HG03159 (cell line): ENCODE data around the gene PODXL.
"Not testable (repeated sequence)": the region's sequence is repeated elsewhere in the genome, so short reads cannot be mapped to it uniquely, and the experiment has no call there.

ENCODE experiments used
- ATAC-seq: cut with Tn5 transposase; IDR thresholded peaks from one replicate; pipeline ENCODE4 v1.9.1; 2021; ENCODE audit warnings: mild to moderate bottlenecking, moderate library complexity; ENCODE audit not compliant: unreplicated experiment

PODXL gene

DNA sequence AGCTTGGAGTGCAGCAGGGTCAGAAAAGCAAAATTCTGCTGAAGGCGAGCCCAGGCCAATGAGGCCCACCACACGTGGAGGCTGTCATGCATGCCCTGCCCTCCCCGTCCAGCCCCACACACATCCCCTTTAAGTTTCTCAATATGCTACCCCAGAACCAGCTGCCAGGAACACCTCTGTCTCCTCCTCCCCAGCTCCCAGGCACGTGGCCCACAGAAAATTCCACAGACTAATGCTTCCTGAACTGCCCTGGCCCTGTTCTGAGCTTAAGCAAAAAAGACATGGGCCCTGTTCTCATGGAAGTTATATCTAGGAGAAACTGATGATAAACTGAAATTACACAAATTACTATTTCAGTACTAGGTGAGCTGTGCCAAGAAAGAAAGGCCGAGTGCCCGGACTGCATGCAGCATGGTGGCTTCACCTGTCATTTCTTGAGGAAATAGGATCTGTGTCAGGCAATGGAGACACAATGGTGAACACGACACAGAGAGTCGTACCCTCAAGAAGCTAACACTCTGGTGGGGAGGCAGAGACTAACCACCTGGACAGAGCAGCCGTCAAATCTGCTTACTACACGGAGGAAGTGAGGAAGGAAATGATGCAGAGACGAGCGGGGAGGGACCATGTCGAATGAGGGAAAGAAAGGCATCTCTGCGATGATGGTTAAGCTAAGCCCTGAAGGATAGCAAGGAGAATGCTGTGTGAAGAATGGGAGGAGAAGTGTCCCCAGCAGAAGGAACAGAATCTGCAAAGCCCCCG is 44.5 kb downstream of the PODXL start:
- no peak for ATAC-seq

- no peak for ATAC-seq
These were observed 45.4 kb downstream of the PODXL start for GRCh38 chr7:131511071-131511470.

DNA sequence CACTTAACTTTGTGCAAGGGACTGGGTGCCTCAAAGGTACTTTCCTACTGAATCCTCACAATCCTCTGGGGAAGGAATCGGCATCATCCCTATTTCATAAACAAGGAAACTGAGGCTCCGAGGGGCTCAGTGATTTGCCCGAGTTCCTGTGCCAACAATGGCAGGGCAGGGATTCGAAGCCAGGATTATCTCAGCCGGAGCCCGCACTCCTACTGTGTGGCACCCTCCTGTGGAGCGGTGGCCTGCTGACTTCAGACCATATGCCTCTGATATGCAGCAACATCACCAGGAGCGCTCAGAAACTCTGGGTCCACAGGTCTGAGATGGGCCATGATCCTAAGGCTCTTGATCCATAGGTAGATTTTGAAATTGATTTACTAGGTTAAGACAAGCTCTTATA is 46.6 kb downstream of the PODXL start:
- ATAC-seq = no peak

GRCh38 chr7:131508754-131509486 is 47.5 kb downstream of the PODXL start:
- no peak for ATAC-seq

DNA sequence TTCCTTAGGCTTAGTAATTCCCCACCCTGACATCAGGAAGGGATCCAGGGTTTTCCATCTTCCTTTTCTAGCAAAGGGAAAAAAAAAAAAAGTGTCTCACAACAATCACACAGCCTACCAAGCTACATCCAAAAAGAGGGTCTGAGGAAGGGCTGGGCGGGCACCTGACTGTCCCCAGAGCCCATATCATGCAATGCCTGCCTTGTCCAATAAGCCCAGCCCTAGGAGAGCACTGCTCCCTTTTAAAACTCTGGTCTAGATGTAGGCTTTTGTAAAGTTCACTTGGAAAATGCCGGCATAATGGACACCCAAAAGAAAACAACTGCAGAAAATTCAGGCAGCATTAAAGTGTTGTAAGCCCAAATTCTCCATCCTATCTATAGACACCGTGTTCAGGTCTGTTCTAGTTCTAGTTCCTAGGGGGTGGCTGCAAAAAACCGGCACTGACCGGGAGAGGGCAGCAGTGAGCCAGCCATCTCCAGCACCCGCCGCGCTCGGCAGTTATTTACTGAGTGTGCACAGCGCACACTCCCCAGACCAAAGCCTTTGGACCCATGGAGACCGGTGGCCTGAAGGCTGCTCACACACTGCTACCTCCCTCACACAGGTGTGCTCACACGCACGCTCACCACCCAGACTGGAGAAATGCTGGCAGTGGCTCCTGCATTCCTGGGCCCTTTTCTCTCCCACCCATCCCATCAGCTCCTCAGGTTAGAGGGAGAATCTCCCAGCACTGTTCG is 48.7 kb downstream of the PODXL start:
- ATAC-seq = peak; percentile 72

DNA sequence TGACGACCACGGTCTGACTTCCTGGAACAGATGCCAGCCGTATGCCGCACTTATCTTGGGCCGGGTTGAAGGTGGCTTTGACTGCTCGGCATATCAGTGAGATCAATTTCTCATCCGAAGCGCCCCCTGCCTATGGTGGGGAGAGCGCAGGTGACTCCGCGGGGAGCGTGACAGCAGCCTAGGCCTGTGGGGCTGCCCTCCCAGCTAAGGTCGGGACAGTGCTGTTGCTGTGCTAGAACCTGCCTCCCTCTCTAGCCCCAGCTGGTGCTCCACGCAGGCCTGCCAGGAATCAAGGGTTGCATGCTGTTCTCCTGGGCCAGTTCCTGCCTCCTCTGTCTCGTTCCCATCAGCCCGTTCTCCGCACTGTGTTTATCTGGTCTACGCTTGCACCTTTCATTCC is 49.8 kb downstream of the PODXL start:
- no peak for ATAC-seq

- ATAC-seq = no peak
These were observed 50.5 kb downstream of the PODXL start for GRCh38 chr7:131505636-131506557.

GRCh38 chr7:131505037-131505620 is 51.3 kb downstream of the PODXL start:
- not testable (repeated sequence) for ATAC-seq

DNA sequence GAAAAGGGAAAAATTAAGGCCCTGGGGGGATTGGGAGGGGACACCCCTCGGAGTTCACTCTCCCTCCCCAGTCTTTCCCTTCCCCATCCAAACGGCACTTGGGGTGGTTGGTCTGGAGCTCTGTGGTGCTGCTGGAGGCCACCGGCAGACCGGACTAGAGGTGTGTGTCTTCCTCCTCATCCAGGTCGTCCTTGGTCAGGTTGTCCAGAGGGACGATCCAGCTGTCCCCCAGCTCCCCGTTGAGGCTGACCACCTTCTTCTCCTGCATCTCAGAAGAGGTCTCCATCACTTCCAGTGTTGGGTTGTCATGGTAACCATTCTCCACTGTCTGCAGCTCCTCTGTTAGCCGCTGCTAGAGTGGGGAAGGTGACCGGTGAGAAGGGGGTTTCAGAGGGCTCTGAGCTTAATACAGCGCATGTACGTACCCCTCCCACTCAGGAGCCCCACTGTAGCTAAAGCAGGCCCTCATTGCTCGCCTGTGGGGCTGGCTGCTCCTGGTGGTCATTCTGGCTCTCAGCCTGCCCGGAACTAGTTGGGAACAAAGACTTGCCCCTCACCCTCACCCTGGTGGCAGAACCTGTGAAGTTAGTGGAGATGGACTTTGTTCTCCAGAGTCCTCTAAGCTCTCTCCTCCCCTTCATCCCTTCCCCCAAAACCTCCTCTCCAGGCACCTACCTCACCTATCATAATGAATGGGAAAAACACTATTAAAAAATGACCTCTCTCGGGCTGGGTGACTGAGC is 52.1 kb downstream of the PODXL start:
- ATAC-seq = no peak

DNA sequence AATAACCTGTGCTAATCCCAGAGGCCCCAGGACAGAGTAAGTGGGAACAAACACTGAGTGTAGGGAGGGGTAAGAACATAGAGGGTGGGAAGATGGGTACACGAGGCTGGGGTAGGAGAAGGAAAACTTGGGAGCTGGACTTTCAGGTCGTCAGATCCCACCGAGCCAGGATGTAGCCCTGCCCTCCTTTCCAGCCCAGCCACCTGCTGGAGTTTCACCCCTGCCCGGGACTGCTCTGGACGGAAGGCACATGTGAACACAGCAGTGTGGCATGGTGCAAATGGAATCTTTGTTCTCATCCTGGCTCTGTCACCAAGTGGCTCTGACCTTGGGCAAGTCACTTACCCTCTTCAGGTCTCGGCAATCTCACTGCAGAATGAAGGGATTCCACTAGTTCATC is 52.8 kb downstream of the PODXL start:
- ATAC-seq = no peak

DNA sequence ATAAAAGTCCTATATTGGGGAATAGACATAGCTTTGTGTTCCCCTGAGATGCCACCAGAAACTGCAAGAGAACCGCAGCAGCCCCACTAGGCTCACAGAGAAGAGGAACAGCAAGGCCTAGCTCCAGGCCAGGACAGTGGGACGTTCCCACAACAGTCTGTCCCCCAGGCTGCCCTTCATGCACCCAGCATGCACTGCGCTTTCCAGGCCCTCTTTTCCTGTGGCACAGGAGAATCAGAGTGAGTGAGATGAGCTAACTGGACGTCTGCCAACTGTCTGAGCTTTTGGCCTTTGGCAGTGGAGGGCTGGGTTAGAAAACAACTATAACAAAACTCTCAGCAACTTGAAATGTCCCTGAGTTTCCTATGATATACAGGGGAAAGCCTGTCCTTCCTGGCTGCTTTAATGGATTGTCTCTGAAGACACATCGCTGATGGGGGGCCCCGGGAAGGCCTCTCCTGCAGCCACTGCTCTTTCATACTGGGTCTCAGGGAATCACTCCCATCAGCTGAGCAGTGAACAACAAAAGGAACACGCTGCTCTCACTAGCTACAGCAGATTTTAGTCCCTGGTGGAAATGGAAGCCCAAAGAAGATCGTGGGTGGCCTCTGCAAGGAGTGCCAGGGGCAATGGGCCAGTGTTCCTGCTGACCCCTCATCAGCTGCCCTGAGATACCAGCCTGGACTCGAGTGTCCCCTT is 53.5 kb downstream of the PODXL start:
- no peak for ATAC-seq

- no peak for ATAC-seq
These were observed 54.3 kb downstream of the PODXL start for GRCh38 chr7:131501930-131502685.

DNA sequence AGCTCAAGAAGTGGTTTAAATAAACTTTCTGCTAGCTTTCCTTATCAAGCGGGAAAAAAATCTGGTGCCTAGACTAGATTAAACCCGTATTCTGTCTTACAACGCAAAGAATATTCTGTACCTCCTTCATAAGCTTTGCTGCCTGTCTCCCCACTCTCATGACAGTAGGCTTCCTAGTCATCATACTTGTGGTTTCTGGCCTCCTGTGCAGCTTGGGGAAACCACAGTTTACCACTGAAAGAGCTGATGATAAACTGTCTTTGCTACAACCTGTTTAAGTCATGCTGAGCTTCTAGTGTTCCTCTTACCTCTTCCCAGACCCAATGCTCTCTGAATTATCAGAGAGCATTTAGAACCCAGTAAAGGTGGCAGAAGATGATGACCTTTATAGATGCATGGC is 55.0 kb downstream of the PODXL start:
- ATAC-seq = no peak

- ATAC-seq = no peak
These were observed 56.1 kb downstream of the PODXL start for GRCh38 chr7:131500357-131500756.

GRCh38 chr7:131499801-131500200 is 56.6 kb downstream of the PODXL start:
- ATAC-seq = no peak

DNA sequence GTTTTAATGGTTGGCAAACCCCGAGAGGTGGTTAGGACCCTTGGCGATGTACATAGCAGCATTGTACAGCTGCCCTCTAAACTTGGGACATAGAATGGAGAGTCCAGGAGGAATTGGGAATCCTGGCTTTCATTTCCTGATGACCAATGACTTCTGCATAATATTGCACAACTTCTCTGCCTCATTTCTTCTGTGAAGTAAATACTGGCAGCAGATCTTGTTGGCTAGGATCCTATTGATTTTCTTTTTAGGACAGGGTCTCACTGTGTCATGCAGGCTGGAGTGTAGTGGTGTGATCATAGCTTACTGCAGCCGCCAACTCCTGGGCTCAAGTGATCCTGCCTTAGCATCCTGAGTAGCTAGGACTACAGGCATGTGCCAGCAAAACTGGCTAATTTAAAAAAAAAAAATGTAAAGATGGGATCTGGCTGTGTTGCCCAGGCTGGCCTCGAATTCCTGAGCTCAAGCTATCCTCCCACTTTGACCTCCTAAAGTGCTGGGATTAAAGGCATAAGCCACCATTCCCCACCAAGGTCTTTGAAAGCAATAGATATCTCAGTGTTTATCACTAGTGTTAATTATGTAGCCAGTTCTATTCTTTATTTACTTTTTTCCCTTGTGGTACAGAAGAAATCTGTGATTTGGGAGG is 58.1 kb downstream of the PODXL start:
- ATAC-seq = no peak

GRCh38 chr7:131497454-131497853 is 59.0 kb downstream of the PODXL start:
- no peak for ATAC-seq
